HL-60 (cell line): Measurements from ENCODE around the gene DCLK2.

ENCODE experiments used
- GABPA ChIP-seq: IDR thresholded peaks from 2 replicates; pipeline ENCODE4 v1.6.1; 2012; ENCODE audit warnings: low read depth
- SPI1 ChIP-seq: IDR thresholded peaks from 2 replicates; pipeline ENCODE4 v1.6.1; 2012; ENCODE audit warnings: low read depth, mild to moderate bottlenecking, borderline replicate concordance
- TF ChIP-seq, protein P1 (sequence below): IDR thresholded peaks from one replicate; pipeline ENCODE4 v1.5.1; 2011; ENCODE audit warnings: low read length, control low read depth, inconsistent platforms; ENCODE audit not compliant: insufficient read depth
- TF ChIP-seq, protein P2 (sequence below): IDR thresholded peaks from 2 replicates; pipeline ENCODE4 v1.6.1; 2012; ENCODE audit warnings: low read depth; ENCODE audit not compliant: insufficient replicate concordance

DNA sequence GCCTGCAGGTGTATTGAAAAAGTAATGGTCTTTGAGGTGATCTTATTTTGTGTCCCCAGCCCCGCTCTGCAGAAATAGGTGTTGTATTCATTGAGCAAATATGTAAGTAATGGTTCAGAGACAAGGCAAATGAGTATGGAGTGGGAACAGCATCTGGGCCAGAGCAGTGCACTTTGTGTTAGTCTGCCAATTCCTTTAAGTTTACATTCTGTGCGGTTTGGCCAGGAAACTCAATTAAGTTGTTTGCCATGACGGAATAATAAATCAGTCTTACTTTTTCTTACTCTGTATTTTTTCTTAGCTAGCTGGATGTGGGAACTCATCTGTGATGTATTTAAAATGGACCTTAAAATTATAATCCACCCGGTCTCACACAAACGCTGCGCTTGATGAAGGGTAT lies 12.6 kb downstream of the DCLK2 start:
- TF ChIP-seq, protein P1, sequence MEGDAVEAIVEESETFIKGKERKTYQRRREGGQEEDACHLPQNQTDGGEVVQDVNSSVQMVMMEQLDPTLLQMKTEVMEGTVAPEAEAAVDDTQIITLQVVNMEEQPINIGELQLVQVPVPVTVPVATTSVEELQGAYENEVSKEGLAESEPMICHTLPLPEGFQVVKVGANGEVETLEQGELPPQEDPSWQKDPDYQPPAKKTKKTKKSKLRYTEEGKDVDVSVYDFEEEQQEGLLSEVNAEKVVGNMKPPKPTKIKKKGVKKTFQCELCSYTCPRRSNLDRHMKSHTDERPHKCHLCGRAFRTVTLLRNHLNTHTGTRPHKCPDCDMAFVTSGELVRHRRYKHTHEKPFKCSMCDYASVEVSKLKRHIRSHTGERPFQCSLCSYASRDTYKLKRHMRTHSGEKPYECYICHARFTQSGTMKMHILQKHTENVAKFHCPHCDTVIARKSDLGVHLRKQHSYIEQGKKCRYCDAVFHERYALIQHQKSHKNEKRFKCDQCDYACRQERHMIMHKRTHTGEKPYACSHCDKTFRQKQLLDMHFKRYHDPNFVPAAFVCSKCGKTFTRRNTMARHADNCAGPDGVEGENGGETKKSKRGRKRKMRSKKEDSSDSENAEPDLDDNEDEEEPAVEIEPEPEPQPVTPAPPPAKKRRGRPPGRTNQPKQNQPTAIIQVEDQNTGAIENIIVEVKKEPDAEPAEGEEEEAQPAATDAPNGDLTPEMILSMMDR: no peak
- TF ChIP-seq, protein P2, sequence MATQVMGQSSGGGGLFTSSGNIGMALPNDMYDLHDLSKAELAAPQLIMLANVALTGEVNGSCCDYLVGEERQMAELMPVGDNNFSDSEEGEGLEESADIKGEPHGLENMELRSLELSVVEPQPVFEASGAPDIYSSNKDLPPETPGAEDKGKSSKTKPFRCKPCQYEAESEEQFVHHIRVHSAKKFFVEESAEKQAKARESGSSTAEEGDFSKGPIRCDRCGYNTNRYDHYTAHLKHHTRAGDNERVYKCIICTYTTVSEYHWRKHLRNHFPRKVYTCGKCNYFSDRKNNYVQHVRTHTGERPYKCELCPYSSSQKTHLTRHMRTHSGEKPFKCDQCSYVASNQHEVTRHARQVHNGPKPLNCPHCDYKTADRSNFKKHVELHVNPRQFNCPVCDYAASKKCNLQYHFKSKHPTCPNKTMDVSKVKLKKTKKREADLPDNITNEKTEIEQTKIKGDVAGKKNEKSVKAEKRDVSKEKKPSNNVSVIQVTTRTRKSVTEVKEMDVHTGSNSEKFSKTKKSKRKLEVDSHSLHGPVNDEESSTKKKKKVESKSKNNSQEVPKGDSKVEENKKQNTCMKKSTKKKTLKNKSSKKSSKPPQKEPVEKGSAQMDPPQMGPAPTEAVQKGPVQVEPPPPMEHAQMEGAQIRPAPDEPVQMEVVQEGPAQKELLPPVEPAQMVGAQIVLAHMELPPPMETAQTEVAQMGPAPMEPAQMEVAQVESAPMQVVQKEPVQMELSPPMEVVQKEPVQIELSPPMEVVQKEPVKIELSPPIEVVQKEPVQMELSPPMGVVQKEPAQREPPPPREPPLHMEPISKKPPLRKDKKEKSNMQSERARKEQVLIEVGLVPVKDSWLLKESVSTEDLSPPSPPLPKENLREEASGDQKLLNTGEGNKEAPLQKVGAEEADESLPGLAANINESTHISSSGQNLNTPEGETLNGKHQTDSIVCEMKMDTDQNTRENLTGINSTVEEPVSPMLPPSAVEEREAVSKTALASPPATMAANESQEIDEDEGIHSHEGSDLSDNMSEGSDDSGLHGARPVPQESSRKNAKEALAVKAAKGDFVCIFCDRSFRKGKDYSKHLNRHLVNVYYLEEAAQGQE: no peak
- no peak for TF ChIP-seq SPI1
- no peak for TF ChIP-seq GABPA
